ENCODE results near the gene RNF167. TPM values are rescaled to one million over a fixed set of nuclear protein-coding genes. Genes with fewer than 3 reads are reported as not detected.

Gene RNF167
- total RNA-seq, 2 donors from 2014 or later: 66.9 to 68.6 TPM

DNA sequence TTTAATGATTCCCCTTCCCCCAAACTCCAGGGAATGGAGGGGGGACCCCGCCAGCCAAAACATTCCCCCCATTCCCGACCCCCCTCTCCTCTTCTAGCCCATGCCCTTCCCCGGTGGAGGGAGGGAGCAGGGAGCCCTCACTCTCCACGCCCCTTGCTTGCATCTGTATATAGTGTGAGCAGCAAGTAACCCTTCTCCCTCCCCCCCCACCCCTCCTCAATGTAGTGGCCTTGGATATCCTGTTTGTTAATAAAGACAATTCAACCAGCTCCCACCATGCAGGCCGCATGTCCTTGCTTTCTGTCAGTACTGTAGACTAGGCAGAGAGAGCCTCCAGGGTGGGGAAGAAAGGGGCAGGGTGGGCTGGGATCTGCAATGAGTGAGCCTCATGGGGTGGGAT, 42.3 kb upstream of the RNF167 start:
- Histone ChIP-seq H3K36me3 (peaks cover 48% of the 10 kb centered on the region), H3K9me3 (no peaks in the 10 kb centered on the region), H3K27ac (no peak overlapping the region), H3K4me1 (peaks cover 0 to 44% of the 10 kb centered on the region in 2 donors), H3K27me3 (no peaks in the 10 kb centered on the region), H3K4me3 (no peak overlapping the region)
- TF ChIP-seq, protein P1, sequence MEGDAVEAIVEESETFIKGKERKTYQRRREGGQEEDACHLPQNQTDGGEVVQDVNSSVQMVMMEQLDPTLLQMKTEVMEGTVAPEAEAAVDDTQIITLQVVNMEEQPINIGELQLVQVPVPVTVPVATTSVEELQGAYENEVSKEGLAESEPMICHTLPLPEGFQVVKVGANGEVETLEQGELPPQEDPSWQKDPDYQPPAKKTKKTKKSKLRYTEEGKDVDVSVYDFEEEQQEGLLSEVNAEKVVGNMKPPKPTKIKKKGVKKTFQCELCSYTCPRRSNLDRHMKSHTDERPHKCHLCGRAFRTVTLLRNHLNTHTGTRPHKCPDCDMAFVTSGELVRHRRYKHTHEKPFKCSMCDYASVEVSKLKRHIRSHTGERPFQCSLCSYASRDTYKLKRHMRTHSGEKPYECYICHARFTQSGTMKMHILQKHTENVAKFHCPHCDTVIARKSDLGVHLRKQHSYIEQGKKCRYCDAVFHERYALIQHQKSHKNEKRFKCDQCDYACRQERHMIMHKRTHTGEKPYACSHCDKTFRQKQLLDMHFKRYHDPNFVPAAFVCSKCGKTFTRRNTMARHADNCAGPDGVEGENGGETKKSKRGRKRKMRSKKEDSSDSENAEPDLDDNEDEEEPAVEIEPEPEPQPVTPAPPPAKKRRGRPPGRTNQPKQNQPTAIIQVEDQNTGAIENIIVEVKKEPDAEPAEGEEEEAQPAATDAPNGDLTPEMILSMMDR (IDR thresholded peaks at IDR 0.05): no peak
- DNase-seq (ENCODE audit: low spot score): no peak

- no peaks in the 10 kb centered on the region for H3K27me3 ChIP-seq
- no peak for DNase-seq (ENCODE audit: low spot score)
- H3K4me3 ChIP-seq: no peak overlapping the region
- peaks cover 0 to 49% of the 10 kb centered on the region in 2 donors for H3K4me1 ChIP-seq
- TF ChIP-seq, protein P1 (IDR thresholded peaks at IDR 0.05): no peak
- no peak overlapping the region for H3K27ac ChIP-seq
- peaks cover 43% of the 10 kb centered on the region for H3K36me3 ChIP-seq
- H3K9me3 ChIP-seq: no peaks in the 10 kb centered on the region
Measured at GRCh38 chr17:4898351-4898750, 41.7 kb upstream of the RNF167 start.

DNA sequence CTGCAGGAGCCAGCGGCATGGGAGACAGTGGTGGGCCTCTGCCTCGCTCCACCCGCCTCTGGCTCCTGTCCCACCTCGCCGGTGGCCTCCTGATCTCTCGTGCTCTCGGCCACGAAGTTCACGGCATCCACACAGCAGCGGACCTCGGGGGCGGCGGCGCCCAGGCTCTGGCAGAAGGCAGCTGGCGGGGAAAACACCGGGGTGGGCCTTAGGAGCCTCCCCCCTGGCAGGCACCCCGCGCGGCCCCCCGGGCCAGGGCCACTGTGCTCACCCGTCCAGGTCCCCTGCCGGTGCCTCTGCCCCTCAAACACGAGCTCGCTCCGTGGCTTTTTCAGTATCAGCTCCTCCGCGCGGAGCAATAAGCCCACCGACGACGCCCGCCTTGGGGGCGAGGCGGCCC, 41.1 kb upstream of the RNF167 start:
- H3K27ac ChIP-seq: peak overlapping the region; percentile 46 to 82
- DNase-seq (ENCODE audit: low spot score): no peak
- TF ChIP-seq, protein P1 (IDR thresholded peaks at IDR 0.05): no peak
- H3K4me1 ChIP-seq: peaks cover 0 to 54% of the 10 kb centered on the region in 2 donors
- H3K9me3 ChIP-seq: no peaks in the 10 kb centered on the region
- peak overlapping the region; percentile 42 to 53 for H3K4me3 ChIP-seq
- peaks cover 38% of the 10 kb centered on the region for H3K36me3 ChIP-seq
- no peaks in the 10 kb centered on the region for H3K27me3 ChIP-seq

DNA sequence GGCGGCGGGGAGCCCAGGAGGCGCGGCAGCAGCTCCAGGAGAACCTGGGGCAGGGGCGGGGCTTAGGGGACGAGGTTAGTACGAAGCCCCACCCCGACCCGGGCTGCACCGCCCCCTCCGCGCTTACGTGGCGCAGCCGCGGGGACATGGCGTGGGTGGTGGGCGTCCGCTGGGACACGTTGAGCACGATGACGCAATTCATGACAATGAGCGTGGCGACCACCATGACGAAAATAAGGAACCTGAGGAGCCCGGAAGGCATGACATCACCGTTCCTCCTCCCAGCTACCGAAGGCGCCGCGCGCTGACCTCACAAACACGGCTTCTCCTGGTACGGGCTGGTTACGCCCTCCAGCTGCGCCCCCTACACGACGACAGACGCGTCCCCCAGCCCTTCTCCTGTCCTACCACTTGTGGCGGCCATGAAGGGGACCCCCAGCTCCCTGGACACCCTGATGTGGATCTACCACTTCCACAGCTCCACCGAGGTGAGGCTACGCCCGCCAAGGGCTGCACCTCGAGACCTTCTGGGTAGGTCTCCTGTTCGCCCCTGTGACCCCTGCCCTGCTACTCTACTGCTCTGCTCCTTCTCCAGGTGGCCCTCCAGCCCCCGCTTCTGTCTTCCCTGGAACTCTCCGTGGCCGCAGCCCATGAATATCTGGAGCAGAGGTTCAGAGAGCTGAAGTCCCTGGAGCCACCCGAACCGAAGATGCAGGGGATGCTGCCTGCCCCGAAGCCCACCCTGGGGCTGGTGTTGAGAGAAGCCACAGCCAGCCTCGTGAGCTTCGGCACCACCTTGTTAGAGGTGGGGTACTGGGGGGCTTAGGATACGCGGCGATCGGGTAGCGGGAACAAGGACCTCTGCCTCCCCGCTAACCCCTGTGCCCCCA, 40.5 kb upstream of the RNF167 start, which contains the start of gene C17orf107:
C17orf107 (plus strand) TSS at position 196 of the 890 bp plus-strand sequence; CDS start at position 423, 227 bp downstream.
- H3K9me3 ChIP-seq: no peaks in the 10 kb centered on the region

GRCh38 chr17:4900231-4901107, 39.6 kb upstream of the RNF167 start:
- DNase-seq (ENCODE audit: low spot score): no peak
- TF ChIP-seq, protein P1 (IDR thresholded peaks at IDR 0.05): no peak
- H3K27me3 ChIP-seq: no peaks in the 10 kb centered on the region
- H3K4me3 ChIP-seq: peak overlapping the region; percentile 42 to 53
- H3K9me3 ChIP-seq: no peaks in the 10 kb centered on the region
- peak overlapping the region; percentile 82 to 89 for H3K27ac ChIP-seq
- peaks cover 0 to 54% of the 10 kb centered on the region in 2 donors for H3K4me1 ChIP-seq
- H3K36me3 ChIP-seq: peaks cover 23% of the 10 kb centered on the region

More for the DNA sequence above, 40.5 kb upstream of the RNF167 start, which contains the start of gene C17orf107:
- DNase-seq (ENCODE audit: low spot score): peak; percentile 88
- Histone ChIP-seq H3K4me1 (peaks cover 0 to 54% of the 10 kb centered on the region in 2 donors), H3K27me3 (no peaks in the 10 kb centered on the region), H3K36me3 (peaks cover 31% of the 10 kb centered on the region), H3K4me3 (peak within 1 kb of the TSS; percentile 42 to 53), H3K27ac (peak within 1 kb of the TSS; percentile 46 to 82)
- TF ChIP-seq, protein P1 (IDR thresholded peaks at IDR 0.05): peak in 1 of 2 donors; percentile 10
